Stimulated activated naive CD4-positive, alpha-beta T cell treated with Interleukin-2 at 50 U/mL for 16 hours (primary cell): ENCODE data around the gene TMEM120B.
"Not testable (repeated sequence)": the region's sequence is repeated elsewhere in the genome, so short reads cannot be mapped to it uniquely, and the experiment has no call there.

Experiments used
- DNase-seq: peaks from one replicate; lab custom pipeline; 2025; lab: John Stamatoyannopoulos, UW

TMEM120B gene

GRCh38 chr12:121712461-121713256 lies at the start of gene TMEM120B:
Gene TMEM120B, plus strand, starts transcription at chr12:121712752. Its CDS starts 144 bp downstream, at chr12:121712896.
- peak; percentile 74 for DNase-seq

- DNase-seq, result no peak
These were observed 49.0 kb upstream of the TMEM120B start for GRCh38 chr12:121663610-121663929.

- not testable (repeated sequence) for DNase-seq
These were observed 45.7 kb upstream of the TMEM120B start for GRCh38 chr12:121666829-121667228.

GRCh38 chr12:121668750-121669520 lies 43.6 kb upstream of the TMEM120B start:
- DNase-seq, result peak; percentile 48

- DNase-seq, result no peak
These were observed 43.0 kb upstream of the TMEM120B start, which contains the start of gene MORN3 for GRCh38 chr12:121669521-121669900. Gene MORN3, minus strand, starts transcription at chr12:121669654. Its CDS starts 171 bp downstream, at chr12:121669483.

GRCh38 chr12:121673013-121673511 lies 39.5 kb upstream of the TMEM120B start:
- DNase-seq, result peak; percentile 7

GRCh38 chr12:121676190-121676589 lies 36.4 kb upstream of the TMEM120B start:
- DNase-seq, result no peak

GRCh38 chr12:121678305-121678704 lies 34.2 kb upstream of the TMEM120B start:
- no peak for DNase-seq

- DNase-seq, result no peak
These were observed 33.7 kb upstream of the TMEM120B start for GRCh38 chr12:121678716-121679300.

- DNase-seq, result not testable (repeated sequence)
These were observed 32.8 kb upstream of the TMEM120B start for GRCh38 chr12:121679661-121680197.

GRCh38 chr12:121688966-121689365 lies 23.6 kb upstream of the TMEM120B start:
- no peak for DNase-seq

GRCh38 chr12:121689430-121689829 lies 23.1 kb upstream of the TMEM120B start:
- no peak for DNase-seq

GRCh38 chr12:121692744-121693143 lies 19.8 kb upstream of the TMEM120B start:
- not testable (repeated sequence) for DNase-seq

GRCh38 chr12:121693155-121693687 lies 19.3 kb upstream of the TMEM120B start:
- no peak for DNase-seq

- no peak for DNase-seq
These were observed 15.4 kb upstream of the TMEM120B start for GRCh38 chr12:121697093-121697698.

- not testable (repeated sequence) for DNase-seq
These were observed 14.7 kb upstream of the TMEM120B start for GRCh38 chr12:121697861-121698260.

GRCh38 chr12:121701667-121702277 lies 10.8 kb upstream of the TMEM120B start:
- DNase-seq, result no peak

GRCh38 chr12:121702944-121703343 lies 9.6 kb upstream of the TMEM120B start:
- no peak for DNase-seq

GRCh38 chr12:121705514-121705913 lies 7.0 kb upstream of the TMEM120B start:
- no peak for DNase-seq

- DNase-seq, result no peak
These were observed 4.1 kb upstream of the TMEM120B start for GRCh38 chr12:121708313-121709063.
